ENCODE measurements around the gene CDH13.

CDH13 gene

GRCh38 chr16:82955741-82956348, 329.1 kb downstream of the CDH13 start:
- no peak overlapping the region for H3K4me3 ChIP-seq (ENCODE audit: low read length)
- no peaks in the 10 kb centered on the region for H3K9me3 ChIP-seq (ENCODE audit: insufficient read depth, low read length)
- no peak overlapping the region for H3K9ac ChIP-seq (ENCODE audit: low read length)
- H3K27ac ChIP-seq (ENCODE audit: low read length): no peak overlapping the region
- H3K4me2 ChIP-seq (ENCODE audit: low read length): no peak overlapping the region
- no peak for TF ChIP-seq CTCF (IDR thresholded peaks at IDR 0.05; ENCODE audit: low read depth, low read length)
- TF ChIP-seq EZH2phosphoT487 (IDR thresholded peaks at IDR 0.05; ENCODE audit: low read depth): no peak
- H3K79me2 ChIP-seq (ENCODE audit: low read length): no peaks in the 10 kb centered on the region
- no peaks in the 10 kb centered on the region for H4K20me1 ChIP-seq (ENCODE audit: insufficient read depth, low read length)
- no peak overlapping the region for H2AFZ ChIP-seq (ENCODE audit: low read depth, low read length)
- no peaks in the 10 kb centered on the region for H3K4me1 ChIP-seq (ENCODE audit: low read length)
- H3K27me3 ChIP-seq (ENCODE audit: low read depth, low read length): no peaks in the 10 kb centered on the region
- no peaks in the 10 kb centered on the region for H3K36me3 ChIP-seq (replicated peaks; ENCODE audit: low read depth, low read length)

GRCh38 chr16:82957212-82957611, 330.4 kb downstream of the CDH13 start:
- H3K27me3 ChIP-seq (ENCODE audit: low read depth, low read length): no peaks in the 10 kb centered on the region
- no peak overlapping the region for H3K4me3 ChIP-seq (ENCODE audit: low read length)
- H3K9me3 ChIP-seq (ENCODE audit: insufficient read depth, low read length): no peaks in the 10 kb centered on the region
- no peaks in the 10 kb centered on the region for H4K20me1 ChIP-seq (ENCODE audit: insufficient read depth, low read length)
- H3K9ac ChIP-seq (ENCODE audit: low read length): no peak overlapping the region
- H2AFZ ChIP-seq (ENCODE audit: low read depth, low read length): no peak overlapping the region
- no peaks in the 10 kb centered on the region for H3K4me1 ChIP-seq (ENCODE audit: low read length)
- no peak overlapping the region for H3K4me2 ChIP-seq (ENCODE audit: low read length)
- TF ChIP-seq EZH2phosphoT487 (IDR thresholded peaks at IDR 0.05; ENCODE audit: low read depth): no peak
- no peak for TF ChIP-seq CTCF (IDR thresholded peaks at IDR 0.05; ENCODE audit: low read depth, low read length)
- H3K79me2 ChIP-seq (ENCODE audit: low read length): no peaks in the 10 kb centered on the region
- no peaks in the 10 kb centered on the region for H3K36me3 ChIP-seq (replicated peaks; ENCODE audit: low read depth, low read length)
- no peak overlapping the region for H3K27ac ChIP-seq (ENCODE audit: low read length)

- H3K36me3 ChIP-seq (replicated peaks; ENCODE audit: low read depth, low read length): no peaks in the 10 kb centered on the region
- H3K9ac ChIP-seq (ENCODE audit: low read length): no peak overlapping the region
- no peaks in the 10 kb centered on the region for H3K79me2 ChIP-seq (ENCODE audit: low read length)
- H3K4me2 ChIP-seq (ENCODE audit: low read length): no peak overlapping the region
- H4K20me1 ChIP-seq (ENCODE audit: insufficient read depth, low read length): no peaks in the 10 kb centered on the region
- no peaks in the 10 kb centered on the region for H3K27me3 ChIP-seq (ENCODE audit: low read depth, low read length)
- H2AFZ ChIP-seq (ENCODE audit: low read depth, low read length): no peak overlapping the region
- no peaks in the 10 kb centered on the region for H3K4me1 ChIP-seq (ENCODE audit: low read length)
- no peak for TF ChIP-seq EZH2phosphoT487 (IDR thresholded peaks at IDR 0.05; ENCODE audit: low read depth)
- TF ChIP-seq CTCF (IDR thresholded peaks at IDR 0.05; ENCODE audit: low read depth, low read length): no peak
- no peaks in the 10 kb centered on the region for H3K9me3 ChIP-seq (ENCODE audit: insufficient read depth, low read length)
- H3K27ac ChIP-seq (ENCODE audit: low read length): no peak overlapping the region
- H3K4me3 ChIP-seq (ENCODE audit: low read length): no peak overlapping the region
These were observed 334.1 kb downstream of the CDH13 start for GRCh38 chr16:82960918-82961317.

- no peaks in the 10 kb centered on the region for H3K27me3 ChIP-seq (ENCODE audit: low read depth, low read length)
- no peaks in the 10 kb centered on the region for H3K9me3 ChIP-seq (ENCODE audit: insufficient read depth, low read length)
- H3K36me3 ChIP-seq (replicated peaks; ENCODE audit: low read depth, low read length): no peaks in the 10 kb centered on the region
- H3K4me2 ChIP-seq (ENCODE audit: low read length): no peak overlapping the region
- no peak overlapping the region for H2AFZ ChIP-seq (ENCODE audit: low read depth, low read length)
- H3K4me1 ChIP-seq (ENCODE audit: low read length): no peaks in the 10 kb centered on the region
- no peaks in the 10 kb centered on the region for H3K79me2 ChIP-seq (ENCODE audit: low read length)
- no peak overlapping the region for H3K4me3 ChIP-seq (ENCODE audit: low read length)
- H3K9ac ChIP-seq (ENCODE audit: low read length): no peak overlapping the region
- H3K27ac ChIP-seq (ENCODE audit: low read length): no peak overlapping the region
- no peak for TF ChIP-seq EZH2phosphoT487 (IDR thresholded peaks at IDR 0.05; ENCODE audit: low read depth)
- TF ChIP-seq CTCF (IDR thresholded peaks at IDR 0.05; ENCODE audit: low read depth, low read length): no peak
- H4K20me1 ChIP-seq (ENCODE audit: insufficient read depth, low read length): no peaks in the 10 kb centered on the region
These were observed 336.9 kb downstream of the CDH13 start for GRCh38 chr16:82963653-82964052.

Measured in OCI-LY3 (cell line).